Cerebellar nuclear complex (tissue), 1 donor: ENCODE data around the gene MED12L.

Experiments used
- DNase-seq, 2 experiments: peaks; one replicate each; lab custom pipeline; 2025; lab: John Stamatoyannopoulos, UW

Gene MED12L

GRCh38 chr3:151256749-151257148 is 171.3 kb downstream of the MED12L start:
- DNase-seq, result no peak

GRCh38 chr3:151259664-151260063 is 174.2 kb downstream of the MED12L start:
- no peak for DNase-seq

- no peak for DNase-seq
Measured at GRCh38 chr3:151262871-151263525, 177.5 kb downstream of the MED12L start.

GRCh38 chr3:151264605-151265004 is 179.1 kb downstream of the MED12L start:
- no peak for DNase-seq

GRCh38 chr3:151265166-151265565 is 179.7 kb downstream of the MED12L start:
- no peak for DNase-seq

- DNase-seq, result no peak
Measured at GRCh38 chr3:151265866-151266265, 180.4 kb downstream of the MED12L start.

GRCh38 chr3:151267066-151267465 is 181.6 kb downstream of the MED12L start:
- no peak for DNase-seq

- DNase-seq, result no peak
Measured at GRCh38 chr3:151268267-151269235, 183.1 kb downstream of the MED12L start.

- no peak for DNase-seq
Measured at GRCh38 chr3:151269631-151270030, 184.2 kb downstream of the MED12L start.

GRCh38 chr3:151275091-151275490 is 189.6 kb downstream of the MED12L start:
- DNase-seq, result no peak

GRCh38 chr3:151276038-151276686 is 190.7 kb downstream of the MED12L start:
- DNase-seq, result no peak

- no peak for DNase-seq
Measured at GRCh38 chr3:151276687-151277042, 191.2 kb downstream of the MED12L start.

GRCh38 chr3:151278230-151278629 is 192.8 kb downstream of the MED12L start, which contains the start of gene P2RY14:
Gene P2RY14 (minus strand): TSS chr3:151278542. CDS start chr3:151214316, 64,226 bp downstream.
- no peak for DNase-seq

- DNase-seq, result no peak
Measured at GRCh38 chr3:151281671-151282324, 196.3 kb downstream of the MED12L start.

GRCh38 chr3:151282921-151283320 is 197.5 kb downstream of the MED12L start:
- peak in 1 of 2 experiments; percentile 13 for DNase-seq

GRCh38 chr3:151283387-151283786 is 197.9 kb downstream of the MED12L start:
- no peak for DNase-seq

GRCh38 chr3:151283907-151284461 is 198.5 kb downstream of the MED12L start:
- no peak for DNase-seq

GRCh38 chr3:151285940-151286339 is 200.5 kb downstream of the MED12L start:
- DNase-seq, result no peak

- DNase-seq, result no peak
Measured at GRCh38 chr3:151289445-151289844, 204.0 kb downstream of the MED12L start.

GRCh38 chr3:151290673-151291072 is 205.2 kb downstream of the MED12L start:
- no peak for DNase-seq

GRCh38 chr3:151293127-151293526 is 207.7 kb downstream of the MED12L start:
- DNase-seq, result no peak

- DNase-seq, result no peak
Measured at GRCh38 chr3:151296226-151296625, 210.8 kb downstream of the MED12L start.
